NCI-H526 (cell line): ENCODE data around the gene COL9A3.

Experiments
- DNase-seq, 2 experiments: peaks; one replicate each; lab custom pipeline; 2025; lab: John Stamatoyannopoulos, UW

Gene COL9A3

DNA sequence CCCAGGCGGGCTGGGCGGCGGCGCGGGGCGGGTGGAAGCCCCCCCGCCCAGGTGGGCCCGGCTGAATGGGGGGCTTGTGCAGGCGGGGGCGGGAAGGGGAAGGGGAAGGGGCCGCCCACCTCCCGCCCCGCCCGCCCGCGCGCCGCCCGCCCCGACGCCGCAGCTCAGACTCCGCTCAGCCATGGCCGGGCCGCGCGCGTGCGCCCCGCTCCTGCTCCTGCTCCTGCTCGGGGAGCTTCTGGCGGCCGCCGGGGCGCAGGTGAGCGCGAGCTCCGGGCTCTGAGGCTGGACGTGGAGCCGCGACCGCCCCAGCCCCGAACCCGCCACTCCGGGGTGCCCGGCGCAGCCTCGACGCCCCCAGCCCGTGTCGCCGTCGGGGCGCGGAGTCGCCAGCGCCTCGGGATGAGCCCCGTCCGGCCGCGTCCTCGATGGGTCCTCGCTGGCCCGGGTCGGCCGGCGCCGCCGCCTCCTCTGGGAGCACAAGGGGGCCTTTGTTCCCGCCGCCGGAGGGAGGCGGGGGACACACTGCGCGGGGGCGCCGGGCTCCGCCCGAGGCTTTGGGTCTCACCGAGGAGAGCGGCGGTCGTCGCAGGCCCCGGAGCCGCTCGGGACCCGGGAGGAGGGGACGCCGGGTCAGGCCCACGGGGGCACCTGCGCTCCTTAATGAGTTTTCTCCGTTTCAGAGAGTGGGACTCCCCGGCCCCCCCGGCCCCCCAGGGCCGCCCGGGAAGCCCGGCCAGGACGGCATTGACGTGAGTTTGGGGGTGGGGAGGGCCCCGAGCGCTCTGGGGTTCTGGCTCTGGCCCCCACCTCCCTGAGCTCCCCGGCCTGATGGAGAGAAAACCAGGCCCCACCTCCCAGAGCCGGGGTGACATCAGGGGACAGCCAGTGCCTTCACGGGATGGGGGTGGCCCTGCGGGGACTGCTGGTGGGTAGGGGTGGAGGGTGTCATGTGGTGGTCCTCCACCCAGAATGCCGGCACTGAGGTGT is at the start of gene COL9A3:
TSS of gene COL9A3 (plus strand) at position 167 of the 990 bp plus-strand sequence. CDS start at position 182, 15 bp downstream.
- peak; percentile 55 to 88 for DNase-seq

DNA sequence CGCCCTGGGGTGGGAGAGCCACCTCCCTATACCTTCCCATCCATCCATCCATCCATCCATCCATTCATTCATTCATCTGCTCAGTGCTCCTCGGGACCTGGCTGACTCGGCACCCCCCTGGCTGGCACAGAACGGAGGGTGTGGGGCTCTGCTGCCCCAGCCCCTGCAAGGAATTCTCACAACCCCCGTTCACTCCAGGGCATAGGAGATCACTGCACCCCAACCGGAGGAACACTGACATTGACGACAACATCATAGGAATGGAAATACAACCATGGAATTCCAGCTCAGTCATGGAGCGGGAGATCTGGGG is 48.7 kb upstream of the COL9A3 start:
- no peak for DNase-seq

DNA sequence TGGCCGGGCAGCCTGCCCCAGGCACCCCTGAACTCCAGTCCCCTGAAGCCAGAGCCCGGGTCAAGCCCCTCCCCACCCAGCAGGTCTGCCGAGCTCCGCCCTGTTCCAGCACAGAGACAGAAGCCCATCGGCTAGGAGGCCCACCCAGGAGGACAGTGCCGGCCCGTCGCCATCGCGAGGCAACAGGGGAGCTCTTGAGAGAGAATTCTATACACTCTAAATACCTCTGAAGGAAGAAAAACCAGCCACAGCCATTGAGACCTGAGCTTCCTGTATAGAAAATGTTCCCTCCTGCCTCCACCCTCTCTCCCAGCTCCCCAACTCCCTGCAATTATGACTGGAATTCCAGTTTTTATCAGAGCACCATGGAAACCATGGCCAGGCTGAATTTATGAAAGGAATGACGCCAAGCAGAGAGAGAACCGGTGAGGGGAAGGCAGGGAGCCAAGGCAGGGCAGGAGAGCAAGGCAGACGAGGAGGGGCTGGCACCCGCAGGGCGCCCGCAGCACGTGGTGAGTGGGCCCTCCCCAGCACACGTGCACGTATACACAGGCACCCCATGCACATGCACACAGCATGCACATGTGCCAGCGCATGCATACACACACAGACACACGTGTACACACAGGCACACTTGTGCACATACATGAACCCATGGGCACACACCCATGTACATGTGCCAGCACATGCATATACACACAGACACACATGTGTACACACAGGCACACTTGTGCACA is 48.1 kb upstream of the COL9A3 start:
- no peak for DNase-seq

DNA sequence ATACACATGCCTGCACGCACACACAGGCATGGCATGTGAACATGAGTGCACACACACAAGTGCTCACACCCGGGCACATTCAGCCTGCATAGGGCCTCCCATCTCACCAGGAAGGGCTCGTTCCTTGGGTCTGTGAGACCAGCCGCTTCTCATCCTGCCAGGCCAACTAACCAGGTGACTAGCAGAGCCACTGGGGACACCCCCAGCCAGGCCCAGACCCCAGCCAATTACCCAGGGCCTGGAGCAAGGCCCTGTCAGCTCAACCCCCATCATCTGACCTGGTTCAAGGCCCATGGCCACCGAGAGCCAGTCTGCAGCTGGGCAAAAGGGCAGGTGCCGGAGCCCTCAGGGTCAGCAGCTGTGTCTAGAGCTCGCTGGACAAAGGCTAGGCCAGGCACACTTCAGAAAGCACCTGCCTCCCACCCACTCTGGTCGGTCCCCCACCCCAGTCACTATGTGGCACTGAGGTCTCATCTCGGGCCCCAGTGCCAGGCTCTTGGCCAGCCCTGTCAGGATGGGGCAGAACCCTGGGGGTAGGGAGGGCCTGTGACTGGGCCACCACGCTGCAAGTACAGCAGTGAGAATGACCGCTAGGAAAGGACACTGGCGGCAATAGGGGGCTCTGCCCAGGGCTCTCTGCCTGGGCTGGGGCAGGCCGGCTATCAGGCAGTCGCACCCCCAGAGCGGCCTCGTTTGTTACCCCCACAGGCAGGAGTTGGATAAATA is 47.3 kb upstream of the COL9A3 start:
- DNase-seq, result no peak

DNA sequence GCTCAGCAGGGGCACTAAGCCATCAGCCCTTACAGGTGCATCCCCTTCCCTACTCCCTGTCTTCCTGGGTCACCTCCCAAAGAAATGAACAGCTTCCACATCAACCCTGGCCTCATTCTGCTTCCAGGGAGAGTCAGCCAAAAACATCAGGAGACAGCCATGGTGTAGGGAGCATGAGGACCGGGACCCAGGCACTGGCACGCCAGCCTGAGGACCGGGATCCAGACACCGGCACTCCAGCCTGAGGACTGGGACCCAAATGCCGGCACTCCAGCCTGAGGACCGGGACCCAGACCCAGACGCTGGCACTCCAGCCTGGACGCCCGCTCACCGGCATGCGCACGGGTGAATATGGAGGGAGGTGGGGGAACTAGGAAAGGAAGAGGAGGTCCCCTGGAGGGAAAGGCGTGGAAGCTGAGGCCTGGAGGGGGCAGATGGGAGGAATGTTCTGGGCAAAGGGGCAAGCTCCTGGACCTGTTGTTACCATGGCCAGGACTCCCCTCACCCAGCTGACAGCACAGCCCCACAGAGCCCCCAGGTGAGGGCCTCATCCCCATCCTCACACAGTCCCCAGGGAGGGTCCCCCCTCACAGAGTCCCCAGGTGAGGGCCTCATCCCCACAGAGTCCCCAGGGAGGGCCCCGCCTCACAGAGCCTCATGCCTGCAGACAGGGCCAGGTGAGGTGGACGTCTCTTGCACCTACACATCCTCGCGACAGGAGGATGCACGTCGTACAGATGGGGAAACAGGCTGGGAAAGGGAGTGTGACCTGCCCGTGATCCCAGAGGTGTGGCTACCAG is 46.5 kb upstream of the COL9A3 start:
- no peak for DNase-seq

DNA sequence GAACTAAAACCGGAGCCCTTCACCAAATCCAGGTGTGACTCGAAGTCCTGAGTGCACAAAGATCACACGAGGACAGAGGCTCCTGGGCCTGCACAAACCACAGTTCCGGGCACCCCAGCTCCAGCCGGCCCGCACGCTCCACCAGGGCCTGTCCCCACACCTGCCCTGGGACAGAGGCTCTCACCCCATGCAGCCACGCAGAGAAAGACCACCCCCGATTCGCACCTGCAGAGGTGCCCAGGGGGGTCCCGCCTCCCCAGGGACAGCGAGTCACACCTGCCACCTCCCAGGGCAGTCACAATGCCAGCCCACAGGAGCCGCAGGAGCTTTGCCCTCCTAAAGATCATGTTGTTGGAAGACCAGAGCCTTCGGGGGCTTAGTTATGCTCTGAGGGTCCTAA is 45.9 kb upstream of the COL9A3 start:
- no peak for DNase-seq

DNA sequence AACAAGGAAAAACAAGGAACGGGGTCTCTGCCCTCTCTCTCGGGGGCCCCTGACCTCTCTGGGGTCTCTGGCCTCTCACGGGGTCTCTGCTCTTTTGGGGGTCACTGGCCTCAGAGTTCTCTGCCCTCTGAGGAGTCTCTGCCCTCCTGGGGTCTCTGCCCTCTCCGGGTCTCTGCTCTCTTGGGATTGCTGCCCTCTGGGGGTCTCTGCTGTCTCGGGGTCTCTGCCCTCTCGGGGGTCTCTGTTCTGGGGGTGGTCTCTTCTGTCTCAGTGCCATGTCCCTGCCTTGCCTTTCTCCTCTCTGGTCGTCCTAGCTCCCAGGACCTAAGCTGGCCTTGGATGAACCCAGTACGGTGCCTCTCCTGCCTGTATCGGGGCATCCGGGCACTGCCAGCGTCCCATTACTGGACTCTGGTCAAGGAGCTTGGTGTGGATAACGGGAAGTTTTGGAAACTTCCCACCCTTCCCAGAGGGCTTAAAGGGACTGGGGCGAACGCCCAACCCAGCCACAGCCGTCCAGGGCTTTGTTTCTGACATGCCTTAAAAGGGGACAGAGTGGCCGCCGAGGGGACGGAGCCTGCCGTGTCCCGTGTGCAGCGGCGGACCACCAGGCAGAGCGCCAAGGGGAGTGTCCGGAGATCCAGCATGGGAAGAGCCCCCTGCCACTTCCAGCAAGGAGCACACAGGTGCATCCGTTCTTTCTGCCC is 45.3 kb upstream of the COL9A3 start:
- DNase-seq, result no peak

DNA sequence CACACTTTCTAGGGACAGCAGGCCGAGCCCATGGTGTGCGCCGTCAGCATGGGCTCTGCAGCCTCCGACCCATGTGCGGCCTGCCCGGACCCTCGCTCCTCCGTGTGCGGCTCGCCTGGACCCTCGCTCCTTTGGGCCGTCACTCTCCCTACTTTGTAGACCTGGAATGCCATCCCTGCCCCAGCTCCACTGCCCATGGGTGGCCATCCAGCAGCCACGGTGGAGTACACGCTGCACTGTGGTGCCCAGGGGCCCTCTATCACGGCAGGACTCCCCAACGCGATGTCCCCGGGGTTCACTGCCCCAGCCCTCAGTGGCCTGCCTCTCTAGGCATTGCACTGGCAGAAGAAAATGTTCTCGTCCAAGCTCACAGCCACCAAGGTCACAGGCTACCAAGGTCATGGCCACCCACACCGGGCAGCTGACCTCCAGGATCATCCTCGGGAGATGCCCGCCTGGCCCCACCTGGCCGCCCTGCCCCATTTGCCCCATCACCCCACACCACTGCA is 44.7 kb upstream of the COL9A3 start:
- DNase-seq, result no peak

DNA sequence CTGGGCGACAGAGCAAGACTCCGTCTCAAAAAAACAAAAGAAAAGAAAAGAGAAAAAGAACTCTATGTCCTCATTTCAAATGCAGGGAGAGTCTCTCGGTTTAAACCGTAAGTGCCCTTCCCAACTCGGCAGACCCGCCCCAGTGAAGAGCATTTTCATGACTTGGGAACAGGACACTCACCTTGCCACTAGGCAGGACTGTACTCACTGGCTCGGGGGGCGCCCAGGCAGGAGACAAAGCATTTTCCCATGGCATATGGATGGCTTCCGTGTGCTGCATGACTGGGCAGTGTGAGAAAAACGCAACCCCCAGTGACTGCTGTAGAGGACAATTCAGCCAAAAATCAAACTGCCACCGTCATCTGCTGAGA is 44.2 kb upstream of the COL9A3 start:
- no peak for DNase-seq

DNA sequence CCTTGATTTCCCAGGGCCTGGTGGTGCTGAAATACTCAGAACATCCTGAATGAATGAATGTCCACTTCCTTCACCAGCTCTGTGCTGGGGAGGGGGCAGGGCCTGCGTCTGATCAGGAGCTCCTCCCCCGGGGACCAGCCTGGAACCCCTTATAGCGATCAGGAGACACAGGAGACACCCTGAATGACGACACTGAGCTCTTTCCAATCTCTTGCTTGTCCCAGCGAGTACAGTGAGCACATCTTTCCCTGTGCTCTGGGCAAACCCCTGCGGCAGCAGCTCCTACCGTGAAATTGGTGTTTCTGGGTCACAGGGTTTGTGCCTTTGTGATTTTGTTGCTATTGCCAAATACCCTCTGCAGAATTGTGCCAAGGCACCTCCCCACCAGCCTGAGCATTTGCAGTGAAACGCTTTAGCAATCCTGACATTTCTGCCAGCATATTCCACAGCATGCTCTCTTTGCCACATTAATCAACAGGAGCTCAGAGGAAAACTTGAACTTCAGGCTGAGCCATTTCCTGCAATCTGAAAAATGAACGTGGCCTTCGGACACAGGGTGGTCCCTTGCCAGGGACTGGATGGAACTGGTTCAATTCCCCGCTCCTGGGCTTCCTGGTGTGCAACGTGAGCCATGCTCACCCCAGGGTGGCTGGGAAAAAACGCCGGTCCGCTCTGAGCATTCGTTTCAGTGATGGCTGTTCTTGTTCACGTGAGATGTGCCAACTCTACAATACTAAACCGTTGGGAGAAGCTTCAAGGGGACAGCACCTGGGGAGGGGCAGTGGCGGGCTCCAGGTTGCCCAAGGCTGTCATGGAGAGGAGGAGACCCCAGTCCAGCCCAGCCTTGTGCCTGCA is 43.6 kb upstream of the COL9A3 start:
- DNase-seq, result no peak

DNA sequence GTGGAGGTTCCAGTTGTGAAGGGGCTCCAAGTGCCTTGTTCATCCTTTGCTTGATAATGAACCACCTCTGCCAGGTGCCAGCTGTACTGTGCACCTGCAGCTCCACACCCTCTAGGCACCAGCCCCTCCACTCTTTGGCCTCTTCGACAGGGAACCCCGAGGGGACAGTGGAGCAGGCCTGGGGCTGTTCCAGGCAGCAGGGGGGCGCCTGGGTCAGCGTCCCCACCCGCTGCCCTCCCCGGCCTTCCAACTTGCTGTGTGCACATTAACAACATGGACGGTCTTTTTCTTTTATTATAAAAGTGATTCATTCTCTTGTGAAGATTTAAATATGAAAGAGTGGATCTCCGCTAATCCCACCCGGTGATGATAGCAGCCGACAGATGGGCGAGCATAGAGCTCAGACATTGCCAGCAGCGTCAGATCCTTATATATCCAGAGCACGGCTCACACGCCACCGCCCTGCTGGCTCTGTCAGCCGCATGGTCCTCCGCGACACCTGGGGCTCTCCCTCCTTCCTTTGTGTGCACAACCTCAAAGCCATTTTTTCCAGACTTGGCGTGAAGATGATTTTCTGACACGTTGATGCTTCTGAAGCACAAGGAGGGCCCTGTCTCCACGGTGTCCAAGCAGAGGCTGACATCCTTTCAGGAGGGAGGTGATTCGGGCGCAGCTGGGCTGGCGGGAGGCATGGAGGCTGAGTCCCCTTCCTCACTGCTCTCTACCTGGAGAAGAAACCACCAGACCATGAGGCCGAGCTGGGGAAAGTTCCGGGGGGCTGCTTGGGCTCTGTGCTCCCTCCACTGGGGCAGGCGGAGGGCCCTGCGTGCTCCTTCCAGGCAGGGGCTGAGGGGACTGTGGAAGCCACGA is 42.8 kb upstream of the COL9A3 start:
- no peak for DNase-seq

DNA sequence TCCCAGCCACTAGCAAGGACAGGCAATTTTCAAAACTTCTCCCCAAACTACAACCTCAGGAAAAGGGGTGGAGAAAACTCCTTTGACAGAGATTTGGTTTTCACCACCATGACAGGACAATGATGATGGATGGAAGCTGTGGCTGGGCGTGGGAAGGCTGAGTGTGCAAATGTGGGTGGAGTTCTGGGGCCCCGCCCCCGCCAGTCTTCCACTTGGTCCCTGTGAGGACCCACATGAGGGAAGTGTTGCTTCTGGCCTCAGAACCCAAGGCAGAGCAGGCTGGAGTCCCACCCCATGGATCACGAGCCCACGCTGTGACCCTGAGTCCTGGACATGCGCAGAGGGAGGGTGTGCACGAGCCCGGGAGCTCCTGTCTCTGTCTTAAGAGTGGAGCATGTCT is 42.1 kb upstream of the COL9A3 start:
- DNase-seq, result no peak

DNA sequence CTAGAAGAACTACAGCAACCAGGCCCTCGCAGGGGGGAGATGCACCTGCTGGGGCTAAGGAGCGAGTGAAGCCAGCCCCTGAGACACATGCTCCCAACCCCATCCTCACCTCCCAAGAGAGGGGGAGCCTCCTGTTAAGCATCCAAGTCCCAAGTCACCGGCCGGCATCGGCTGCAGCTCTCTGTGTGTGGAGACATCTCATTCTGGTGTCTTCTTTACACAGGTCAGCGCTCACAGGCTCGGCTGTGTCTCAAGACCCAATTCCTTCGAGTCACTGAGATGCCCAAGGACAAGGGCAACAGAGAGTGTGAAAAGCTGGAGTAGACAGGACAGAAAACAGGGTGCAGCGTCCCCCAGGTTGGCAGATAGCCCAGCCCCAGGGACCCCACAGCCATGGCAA is 41.6 kb upstream of the COL9A3 start:
- DNase-seq, result no peak

DNA sequence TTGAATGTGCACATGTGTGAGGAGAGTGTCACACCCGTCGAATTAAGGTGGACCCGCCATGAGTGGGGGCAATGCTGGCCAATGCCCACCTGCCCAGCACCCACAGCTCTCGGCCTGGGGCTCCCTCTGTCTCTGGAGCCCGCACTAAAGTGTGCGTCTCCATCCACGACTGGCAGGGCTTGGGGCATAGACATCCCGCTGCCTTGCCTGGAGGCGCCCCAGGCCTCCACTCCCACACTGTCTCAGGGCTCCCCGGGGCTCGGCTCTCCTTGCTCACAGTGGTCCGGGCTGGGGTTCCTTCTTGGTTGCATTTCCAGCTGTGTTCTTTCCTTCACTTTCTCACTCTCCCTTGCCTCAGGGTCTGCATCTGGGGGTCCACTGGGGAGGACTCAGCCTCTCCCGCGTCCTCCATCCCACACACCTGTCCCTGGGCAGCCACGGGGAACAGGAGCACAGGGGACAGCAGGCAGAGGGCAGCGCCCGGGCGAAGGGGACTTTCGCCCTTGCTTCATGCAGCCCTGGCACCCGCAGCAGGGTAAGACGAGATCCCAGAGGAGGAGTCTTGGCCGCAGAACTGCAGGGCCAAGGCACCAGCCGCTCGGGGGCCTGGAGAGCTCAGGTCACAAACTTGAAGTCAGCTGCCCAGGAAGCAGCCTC is 40.7 kb upstream of the COL9A3 start:
- DNase-seq, result no peak

DNA sequence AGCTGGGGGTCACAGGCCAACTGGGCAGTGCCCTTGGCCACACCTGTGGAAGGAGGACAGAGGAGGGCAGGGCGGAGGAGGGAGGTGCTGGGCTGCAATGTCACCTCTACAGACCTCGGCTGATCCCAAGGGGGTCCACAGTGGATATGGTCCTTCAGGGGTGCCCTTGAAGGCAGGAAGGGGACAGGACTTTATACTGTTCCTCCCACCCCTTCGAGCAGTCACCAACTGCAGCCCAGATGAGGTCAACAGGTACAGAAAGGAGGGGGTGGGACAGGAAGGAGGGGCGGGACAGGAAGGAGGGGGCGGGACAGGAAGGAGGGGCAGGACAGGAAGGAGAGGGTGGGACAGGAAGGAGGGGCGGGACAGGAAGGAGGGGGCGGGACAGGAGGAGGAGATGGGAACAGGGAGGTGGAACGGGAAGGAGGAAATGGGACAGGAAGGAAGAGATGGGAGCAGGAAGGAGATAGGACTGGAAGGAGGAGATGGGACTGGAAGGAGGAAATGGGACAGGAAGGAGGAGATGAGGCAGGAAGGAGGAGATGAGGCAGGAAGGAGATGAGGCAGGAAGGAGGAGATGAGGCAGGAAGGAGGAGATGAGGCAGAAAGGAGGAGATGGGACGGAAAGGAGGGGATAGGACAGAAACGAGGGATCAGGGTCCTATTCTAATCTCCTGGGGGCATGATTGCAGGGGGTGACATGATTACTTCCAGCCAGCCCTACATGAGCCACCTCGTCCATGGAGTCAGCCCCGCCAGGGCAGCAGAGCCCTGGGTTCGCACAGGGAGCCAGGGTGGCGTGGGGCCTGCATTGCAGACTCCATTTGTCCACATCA is 39.9 kb upstream of the COL9A3 start:
- DNase-seq, result peak in 1 of 2 experiments; percentile 72

DNA sequence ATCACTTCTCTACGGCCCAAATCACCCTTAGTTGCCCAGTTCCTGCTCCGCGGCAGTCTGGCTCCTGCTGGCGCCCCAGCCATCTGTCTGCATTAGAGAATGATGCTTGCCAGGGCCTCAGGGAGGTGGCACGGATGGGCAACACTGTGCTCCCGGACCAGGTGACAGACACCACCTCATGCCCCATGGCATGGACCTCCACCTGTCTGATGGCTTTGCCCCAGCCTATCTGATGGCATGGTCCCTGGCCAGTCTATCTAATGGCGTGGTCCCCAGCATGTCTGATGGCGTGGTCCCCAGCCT is 39.4 kb upstream of the COL9A3 start:
- DNase-seq, result no peak

DNA sequence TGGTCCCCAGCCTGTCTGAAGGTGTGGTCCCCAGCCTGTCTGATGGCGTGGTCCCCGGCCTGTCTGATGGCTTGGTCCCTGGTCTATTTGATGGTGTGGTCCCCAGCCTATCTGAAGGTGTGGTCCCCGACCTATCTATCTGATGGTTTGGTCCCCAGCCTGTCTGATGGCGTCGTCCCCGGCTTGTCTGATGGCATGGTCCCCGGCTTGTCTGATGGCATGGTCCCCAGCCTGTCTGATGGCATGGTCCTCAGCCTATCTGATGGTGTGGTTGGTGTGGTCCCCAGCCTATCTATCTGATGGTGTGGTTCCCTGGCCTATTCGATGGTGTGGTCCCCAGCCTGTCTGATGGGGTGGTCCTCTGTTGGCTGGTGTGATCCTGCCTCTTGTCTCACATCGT is 38.8 kb upstream of the COL9A3 start:
- DNase-seq, result no peak
